NCI-H2081 treated with DMSO at 0.1 percent for 48 hours (cell line): ENCODE results near the gene NARS2.
"Not testable (repeated sequence)": the region's sequence is repeated elsewhere in the genome, so short reads cannot be mapped to it uniquely, and the experiment has no call there.

Experiments
- DNase-seq: peaks from one replicate; lab custom pipeline; 2025; lab: John Stamatoyannopoulos, UW

NARS2 gene

DNA sequence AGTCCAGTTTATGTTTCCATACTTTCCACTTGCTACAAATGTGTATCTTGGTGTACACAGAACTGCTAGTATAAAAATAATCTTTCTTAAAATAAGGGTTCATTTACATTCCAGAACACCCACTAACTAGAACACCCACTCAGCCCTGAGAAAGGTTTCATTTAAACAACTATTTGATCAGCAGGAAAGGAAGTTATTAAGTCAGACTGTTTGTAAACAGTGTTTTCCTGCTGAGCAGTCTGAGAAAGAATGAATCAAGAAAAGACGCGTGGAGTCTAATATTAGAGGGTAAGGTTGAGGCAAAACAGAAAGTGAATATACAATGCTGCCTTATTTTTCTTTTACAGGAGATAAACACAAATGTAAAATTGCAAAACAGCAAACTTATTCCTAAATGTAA is 32.7 kb downstream of the NARS2 start:
- DNase-seq = no peak

DNA sequence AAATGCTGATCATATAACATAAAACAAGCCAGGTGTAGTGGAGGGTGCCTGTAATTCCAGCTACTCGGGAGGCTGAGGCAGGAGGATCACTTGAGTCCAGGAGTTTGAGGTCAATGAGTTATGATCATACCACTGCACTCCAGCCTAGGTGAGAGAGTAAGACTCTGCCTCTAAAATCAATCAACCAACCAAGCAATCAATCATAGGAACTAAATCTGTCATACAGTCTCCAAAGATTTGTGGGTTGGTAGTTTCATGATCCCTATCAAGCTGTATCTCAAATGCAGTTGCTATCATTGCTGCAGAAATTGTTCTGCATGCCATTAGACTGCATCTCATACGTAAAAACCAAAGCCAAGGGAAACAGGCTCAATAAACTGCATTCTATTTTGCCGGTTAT is 33.1 kb downstream of the NARS2 start:
- DNase-seq = no peak

DNA sequence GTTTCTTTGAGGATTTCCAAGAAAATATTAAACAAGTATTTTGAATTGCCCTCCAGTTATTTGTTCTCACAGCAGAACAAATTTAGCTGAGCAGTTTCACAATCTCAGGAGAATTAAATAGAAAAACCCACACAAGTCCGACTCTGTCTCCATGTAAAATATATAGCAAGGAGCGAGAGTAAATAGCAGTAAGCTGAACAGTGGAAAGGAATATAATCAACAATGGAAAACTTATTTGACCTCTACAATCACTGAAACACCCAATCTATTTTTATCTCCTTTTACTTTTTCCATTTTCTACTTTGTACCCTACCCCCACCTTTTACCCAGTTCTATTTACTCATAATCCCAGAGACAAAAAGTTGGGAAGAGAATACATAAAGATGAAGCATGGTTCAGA is 34.4 kb downstream of the NARS2 start:
- DNase-seq = no peak

DNA sequence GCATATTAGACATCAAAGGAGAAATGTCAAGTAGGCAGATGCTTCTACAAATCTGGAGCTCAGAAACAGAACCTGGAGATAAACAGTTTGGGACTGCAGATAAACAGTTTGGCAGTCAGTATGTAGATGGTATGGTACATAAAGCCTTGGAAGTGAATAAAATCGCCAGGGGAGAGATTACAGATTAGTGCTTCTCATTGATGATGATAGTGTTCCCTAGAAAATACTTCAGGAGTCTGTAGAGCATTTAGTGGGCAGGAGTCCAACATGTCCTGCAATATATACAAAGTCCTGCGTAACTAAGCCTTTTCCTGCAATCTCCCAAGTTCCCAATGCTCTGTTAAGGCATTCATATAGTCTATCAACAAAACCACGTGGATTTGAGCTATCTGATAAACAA is 35.2 kb downstream of the NARS2 start:
- no peak for DNase-seq

DNA sequence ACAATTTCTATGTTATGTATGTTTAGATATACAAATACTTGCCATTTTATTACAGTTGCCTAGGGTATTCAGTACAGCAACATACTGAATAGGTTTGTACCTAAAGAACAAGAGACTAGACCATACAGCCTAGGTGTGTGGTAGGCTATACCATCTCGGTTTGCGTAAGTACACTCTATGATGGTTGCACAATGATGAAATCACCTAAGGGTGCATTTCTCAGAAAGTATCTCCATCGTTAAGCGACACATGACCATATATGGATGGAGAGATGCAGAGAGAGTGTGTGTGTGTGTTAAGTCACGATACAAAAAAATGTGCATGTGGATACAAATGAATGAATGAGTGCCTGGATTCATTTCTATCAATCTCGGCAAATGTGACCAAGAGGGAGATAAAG is 37.7 kb downstream of the NARS2 start:
- no peak for DNase-seq

DNA sequence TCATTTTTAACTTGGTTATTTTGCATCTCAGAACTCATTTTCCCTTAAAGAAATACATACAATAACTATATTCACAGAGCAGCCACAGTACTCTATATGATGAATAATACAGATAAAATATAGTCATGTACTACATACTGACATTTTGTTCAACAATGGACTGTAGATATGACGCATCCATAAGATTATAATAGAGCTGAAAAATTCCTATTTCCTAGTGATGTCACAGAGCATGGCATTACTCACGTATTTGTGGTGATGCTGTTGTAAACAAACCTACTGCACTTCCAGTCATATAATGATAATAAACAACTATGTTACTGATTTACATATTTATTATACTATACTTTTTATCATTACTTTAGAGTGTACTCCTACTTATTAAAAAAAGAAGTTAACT is 38.7 kb downstream of the NARS2 start:
- no peak for DNase-seq

DNA sequence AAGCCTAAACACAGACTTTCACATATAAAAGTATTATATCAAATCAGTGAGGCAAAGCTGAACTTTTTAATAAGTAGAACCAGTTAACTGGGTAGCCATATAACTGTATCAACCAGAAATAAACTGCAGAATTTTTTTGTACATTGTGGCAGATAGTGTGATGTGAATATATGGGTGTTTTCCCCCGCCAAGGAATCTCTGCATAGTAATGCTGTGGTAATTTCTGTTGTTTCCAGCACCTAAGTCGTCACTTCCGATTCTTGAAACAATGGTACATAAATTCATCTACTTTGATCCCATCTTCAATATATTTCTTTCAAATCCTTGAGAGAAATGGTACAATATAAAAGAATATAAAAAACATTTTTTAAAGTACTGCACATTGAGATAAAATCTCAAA is 39.6 kb downstream of the NARS2 start:
- DNase-seq = no peak

DNA sequence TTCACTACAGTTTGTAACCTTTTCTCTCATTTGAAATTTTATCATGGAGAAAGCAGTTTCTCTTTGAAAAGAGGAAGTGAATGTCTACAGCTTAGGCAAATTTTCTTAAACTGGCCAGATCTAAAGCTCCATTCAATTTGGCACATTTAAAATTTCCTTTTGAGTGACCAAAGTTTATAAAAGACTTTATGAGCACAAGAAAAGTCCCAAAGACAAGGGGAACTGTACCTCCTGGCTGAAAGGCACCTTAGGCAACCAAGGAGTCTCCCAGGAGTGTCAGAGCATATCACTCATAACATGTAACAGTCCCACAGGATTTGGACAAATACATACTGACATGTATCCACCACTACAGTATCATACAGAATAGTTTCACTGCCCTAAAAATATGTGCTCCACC is 41.3 kb downstream of the NARS2 start:
- no peak for DNase-seq

DNA sequence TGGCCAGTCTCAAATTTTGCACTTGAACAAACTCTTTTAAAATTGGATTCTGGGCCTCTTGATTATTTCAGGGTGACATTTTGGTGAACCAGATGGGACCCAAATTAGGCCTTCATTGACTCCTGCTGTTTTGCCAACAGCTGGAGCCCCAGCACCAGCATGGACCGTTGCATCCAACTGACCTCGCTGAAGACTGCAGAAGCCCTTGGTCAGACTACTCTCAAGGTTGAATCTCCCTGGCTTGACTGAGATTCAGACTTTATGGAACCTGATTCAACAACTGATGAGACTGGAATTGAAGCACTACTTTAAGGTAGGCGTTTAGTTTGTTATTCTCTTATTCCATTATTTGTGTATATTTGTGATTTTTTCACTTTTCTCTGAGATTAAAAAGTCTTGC is 41.7 kb downstream of the NARS2 start:
- DNase-seq = no peak

DNA sequence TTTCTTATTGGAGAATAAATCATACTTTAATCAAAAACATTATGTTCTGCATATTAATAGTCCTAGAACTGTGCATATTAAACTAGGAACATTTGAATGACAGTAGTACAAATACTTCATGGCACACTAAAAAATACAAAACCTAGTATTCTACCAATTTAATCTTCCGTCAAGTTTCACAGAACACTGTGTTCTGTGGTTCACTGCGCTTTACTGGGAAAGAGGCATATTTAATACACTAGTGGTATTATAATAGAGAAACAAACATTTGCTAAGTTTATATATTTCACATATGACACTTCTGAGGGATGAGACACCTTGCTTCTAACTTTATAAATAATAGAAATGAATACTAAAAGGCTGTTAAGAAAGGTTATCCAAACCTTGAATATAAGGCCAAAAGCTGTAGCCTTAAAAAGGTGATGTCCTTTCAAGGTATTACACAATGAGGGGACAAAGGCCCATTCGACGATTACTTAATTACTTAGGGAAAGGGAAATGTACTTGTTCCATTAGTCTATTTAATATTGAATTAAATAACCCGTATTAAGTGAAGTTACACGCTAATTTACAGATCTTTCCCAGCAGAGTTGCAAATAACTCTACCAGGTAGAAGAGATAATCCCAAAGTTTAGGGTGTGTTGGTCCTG is 48.0 kb downstream of the NARS2 start:
- DNase-seq = no peak

DNA sequence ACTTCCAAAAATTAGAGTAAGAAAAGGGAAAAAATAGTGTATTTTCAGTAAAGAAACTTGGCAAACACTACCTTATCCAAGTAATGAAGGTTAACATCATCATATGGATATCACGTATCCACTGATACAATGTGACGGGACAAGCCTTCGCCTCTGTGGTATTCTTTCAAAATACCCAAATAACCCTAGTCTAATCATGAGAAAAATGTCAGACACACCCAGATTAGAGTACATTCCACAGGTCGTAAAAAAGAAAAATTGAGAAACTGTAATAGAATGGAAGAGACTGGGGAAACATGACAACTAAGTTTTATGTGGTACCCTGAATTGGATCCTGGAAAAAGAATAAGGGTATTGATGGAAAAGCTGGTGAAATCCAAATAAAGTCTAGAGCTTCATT is 48.9 kb downstream of the NARS2 start:
- no peak for DNase-seq

DNA sequence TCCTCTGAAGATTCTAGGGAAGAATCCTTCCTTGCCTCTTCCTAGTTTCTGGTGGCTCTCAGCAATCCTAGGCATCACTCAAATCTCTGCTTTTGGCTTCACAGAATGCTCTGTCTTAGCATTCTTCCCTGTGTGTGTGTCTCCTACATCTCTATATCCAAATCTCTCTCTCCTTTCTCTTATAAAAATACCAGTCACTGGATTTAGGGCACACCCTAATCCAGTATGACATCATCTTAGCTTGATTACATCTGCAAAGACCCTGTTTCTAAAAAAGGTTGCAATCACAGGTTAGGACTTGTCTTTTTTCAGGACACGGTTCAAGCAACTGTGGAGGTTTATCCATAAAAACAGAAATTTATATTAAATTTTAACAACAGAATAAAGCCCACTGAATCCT is 54.4 kb downstream of the NARS2 start:
- DNase-seq = no peak

DNA sequence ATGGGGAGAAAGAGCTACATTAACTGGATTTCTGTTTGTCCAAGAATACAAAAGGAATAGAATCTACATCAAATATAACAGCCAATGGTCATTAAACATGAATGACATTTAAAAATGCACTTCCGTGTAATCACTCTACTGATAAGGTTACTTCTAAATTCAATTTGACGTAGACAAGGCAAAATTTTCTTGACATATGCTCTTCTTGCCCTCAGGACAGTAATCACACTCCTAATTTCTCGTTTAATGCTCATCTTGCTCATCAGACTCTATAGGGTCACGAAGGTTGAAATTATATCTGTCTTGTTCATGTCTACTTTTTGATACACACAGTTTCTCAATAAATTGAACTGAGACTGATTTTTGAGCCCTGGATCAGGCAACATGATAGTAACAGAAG is 58.4 kb downstream of the NARS2 start:
- no peak for DNase-seq

DNA sequence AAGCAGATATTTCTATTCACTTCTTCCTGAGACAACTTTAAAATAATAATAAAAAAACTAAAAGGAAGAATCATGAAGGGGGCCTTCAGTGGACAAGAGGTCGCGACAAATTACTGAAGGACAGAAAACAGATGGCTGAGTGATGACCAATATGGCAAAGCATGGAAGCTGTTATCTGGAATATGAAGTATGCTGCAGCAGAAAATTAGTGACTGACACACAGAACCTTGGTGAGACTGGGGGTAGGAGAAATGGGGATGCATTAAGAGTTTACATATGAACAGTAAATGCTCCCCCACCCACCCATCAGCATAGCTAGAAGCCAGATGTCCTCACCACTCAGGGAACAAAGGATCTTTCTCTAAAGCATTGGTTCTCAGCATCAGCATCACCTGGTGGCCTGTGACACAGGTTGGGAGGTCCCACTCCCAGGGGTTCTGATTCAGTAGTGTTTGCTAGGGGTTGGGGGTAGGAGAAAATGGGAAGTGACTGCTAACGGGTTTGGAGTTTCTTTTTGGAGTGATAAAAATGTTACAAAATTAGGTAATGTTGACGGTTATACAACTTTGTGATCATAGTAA is 59.7 kb downstream of the NARS2 start:
- no peak for DNase-seq

DNA sequence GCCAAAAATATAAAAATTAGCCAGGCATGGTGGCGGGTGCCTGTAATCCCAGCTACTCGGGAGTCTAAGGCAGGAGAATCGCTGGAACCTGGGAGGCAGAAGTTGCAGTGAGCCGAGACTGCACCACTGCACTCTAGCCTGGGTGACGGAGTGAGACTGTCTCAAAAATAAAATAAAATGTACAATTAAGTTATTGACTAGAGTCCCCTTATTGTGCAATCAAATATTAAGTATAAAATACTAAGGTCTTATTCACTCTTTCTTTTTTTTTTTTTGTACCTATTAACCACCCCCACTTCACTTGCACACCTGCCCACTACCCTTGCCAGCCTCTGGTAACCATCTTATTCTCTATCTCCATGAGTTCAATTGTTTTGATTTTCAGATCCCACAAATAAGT is 61.6 kb downstream of the NARS2 start:
- not testable (repeated sequence) for DNase-seq

DNA sequence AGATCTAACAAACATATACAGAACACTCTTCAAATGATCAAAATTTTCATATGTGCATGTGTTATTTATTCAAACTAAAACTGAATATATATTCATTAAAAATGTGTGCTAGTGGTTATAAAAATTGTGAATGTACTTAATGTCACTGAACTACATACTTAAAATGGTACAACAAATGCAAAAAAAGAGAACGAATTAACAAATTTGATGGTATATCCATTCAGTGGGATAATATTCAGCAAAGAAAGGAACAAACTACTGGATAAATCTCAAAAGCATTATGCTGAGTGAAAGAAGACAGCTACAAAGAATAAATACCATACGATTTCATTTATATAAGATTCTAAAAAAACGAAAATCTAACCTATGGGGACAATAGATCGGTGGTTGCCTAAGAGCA is 64.1 kb downstream of the NARS2 start:
- DNase-seq = no peak

DNA sequence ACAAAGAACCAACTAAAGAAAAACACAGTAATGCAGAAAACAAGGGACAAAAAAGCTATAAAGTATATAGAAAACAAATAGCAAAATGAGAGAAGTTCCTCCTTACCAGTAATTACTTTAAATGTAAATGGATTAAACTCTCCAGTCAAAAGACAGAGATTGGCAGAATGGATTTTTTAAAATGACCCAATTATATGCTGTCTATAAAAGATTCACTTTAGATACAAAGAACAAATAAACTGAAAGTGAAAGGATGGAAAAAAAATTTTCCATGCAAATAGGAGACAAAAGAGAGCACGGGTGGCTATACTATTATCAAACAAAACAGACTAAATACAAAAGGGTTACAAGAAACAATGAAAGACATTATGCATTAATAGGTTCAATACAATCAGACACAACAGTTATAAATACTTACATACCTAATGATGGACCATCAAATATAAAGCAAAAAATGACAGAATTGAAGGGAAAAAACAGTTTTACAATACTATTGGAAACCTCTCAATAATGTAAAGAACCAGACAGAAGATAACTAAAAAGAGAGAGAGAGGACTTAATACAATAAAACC is 64.6 kb downstream of the NARS2 start:
- DNase-seq = no peak

DNA sequence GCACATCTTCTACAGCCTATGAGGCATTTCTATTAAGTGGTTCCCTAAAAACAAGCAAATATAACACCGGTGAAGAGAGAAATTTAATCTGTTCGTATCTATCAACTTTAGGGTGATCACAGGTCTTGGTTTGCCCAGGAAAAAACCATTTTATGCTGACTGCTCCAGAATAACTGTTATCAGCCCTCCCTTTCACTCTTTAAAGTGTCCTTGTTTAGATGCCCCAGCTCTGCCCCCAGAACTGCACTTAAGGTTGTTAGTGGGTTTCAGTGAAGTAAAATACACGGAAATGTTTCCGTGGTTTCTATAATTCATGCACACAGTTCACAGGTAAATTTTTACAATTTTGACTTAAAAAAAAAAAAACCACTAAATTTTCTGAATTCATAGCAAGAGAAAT is 70.0 kb downstream of the NARS2 start:
- no peak for DNase-seq

DNA sequence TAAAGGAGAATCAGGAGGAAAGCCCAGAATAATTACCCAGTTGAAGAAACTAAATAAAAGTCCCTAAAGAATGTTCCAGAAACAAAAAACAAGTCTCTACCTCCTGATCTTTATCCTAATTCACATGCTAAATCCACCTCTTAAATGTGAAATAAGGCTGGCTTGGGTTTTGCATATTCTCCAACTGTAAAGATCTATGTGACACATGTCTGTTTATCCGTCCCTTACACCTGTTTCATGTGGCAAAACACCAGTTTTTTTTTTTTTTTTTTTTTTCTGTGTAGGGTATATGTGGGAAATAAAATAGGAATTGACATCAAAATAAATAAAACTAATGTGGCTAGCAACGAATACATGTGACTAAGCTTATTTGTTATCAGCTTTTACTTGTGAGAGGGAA is 70.5 kb downstream of the NARS2 start:
- no peak for DNase-seq

DNA sequence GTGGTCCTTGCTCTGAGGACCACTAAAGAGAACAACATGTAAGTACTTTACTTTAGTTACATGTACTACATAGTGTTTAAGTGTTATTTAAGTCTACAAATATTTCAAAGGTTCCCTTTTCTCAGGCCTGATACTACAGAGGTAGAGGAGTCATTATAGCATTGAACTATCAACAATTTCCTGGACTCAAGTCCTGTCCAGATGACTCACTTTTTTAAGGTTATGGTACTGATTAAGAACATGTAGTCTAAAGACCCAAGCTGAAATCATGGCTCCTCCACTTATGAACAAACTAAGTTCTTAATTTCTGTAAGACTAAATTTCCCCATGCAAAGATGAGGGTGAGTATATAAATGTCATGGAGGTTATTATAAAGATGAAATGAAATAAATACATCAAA is 74.7 kb downstream of the NARS2 start:
- DNase-seq = no peak

DNA sequence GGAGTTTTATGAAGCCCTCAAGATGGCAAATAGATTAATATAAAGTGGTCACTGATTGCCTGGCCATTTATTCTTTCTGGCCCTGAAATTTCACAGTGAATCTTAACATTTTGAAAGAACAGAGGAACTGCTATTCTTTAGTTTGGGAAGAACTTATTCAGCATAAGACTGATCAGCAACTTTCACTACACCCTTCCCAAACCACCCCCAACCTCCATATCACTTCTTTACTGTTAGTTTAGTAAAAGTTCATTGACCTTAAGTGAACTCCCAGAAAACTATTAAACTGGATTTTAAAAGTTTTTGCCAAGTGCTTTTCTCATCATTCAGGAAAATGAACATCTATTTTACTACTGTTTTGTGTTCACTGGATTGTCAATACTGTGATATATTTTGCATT is 77.4 kb downstream of the NARS2 start:
- DNase-seq = no peak

DNA sequence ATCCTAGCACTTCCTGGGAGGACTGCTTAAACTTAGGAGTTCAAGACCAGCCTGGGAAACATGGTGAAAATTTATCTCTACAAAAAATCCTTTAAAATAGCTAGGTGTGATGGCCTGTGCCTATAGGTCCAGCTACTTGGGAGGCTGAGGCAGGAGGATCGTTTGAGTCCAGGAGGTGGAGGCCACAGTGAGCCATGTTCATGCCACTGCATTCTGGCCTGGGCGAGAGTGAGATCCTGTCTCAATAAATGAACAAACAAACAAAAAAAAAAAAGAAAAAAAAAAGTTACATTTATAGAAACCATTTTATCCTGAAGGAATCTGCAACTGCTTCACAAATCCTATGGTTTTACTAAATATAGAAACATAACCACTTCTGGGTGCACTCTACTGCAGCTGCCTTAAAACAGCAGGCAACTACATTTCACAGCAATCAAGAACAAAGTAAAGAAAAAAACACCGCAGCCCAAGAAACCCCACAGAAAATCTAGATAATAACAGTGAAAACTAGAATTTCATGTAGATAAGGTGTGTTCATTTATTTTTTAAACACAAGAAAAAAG is 81.2 kb downstream of the NARS2 start:
- DNase-seq = no peak

DNA sequence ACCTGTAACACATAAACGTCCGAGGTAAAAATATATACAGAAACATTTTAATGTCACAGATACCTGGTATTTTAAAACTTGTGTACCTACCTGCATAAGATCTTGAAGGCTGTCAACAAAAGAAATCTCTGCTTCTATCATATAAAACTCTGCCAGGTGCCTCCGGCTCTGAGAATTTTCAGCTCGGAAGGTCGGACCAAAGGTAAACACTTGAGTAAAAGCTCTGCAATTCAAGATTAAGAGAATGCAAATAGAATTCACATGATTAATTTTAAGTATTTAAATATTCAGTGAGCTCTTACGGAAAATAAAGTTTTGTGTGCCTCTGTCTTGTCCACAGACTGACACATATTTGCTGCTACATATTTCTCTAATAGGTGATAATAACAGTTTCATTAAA is 81.7 kb downstream of the NARS2 start:
- no peak for DNase-seq

DNA sequence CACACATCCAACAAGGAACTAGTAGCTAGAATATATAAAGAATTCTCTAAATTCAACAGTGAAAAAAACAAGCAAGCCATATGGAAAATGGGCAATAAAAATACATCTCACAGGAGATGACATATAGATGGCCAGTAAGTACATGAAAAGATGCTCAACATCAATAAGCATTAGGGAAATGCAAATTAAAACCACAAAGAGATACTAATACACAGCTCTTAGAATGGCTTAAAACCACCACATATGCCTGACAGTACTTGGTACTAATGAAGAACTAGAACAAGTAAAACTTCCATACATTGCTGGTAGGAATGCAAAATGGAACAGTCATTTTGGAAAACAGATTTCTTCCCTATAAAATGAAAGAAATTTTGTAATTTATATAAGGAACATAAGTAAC is 85.5 kb downstream of the NARS2 start:
- DNase-seq = no peak
